Tibial artery (tissue), 4 donors: ENCODE measurements around the gene ALDH3A2.

ENCODE experiments used
- DNase-seq, 2 donors: peaks; one replicate each; pipeline ENCODE4 v3.0.0-alpha.2; 2019
- H3K27ac ChIP-seq, 2 donors: fragments of 200-600 bp; sonication (generic) in 1 of 2; 1 replicate in 1 of 2; 2 replicates in 1 of 2; pipeline ENCODE4 v1.5.1; 2018 to 2019; ENCODE audit warnings: mild to moderate bottlenecking in 1 of 2
- H3K27me3 ChIP-seq, 2 donors: fragments of 200-600 bp; sonication (generic) in 1 of 2; one replicate each; pipeline versions ENCODE4 v1.5.1 to v1.6.0; 2016 to 2019
- H3K36me3 ChIP-seq, 3 donors: fragments of 200-600 bp; sonication (generic) in 2 of 3; one replicate each; pipeline ENCODE4 v1.5.1; 2016 to 2019; ENCODE audit warnings: mild to moderate bottlenecking in 2 of 3
- H3K4me1 ChIP-seq, 4 donors: fragments of 200-600 bp; sonication (generic) in 2 of 4; 1 replicate in 3 of 4; 2 replicates in 1 of 4; pipeline ENCODE4 v1.5.1; 2016 to 2019
- H3K4me3 ChIP-seq, 2 donors: fragments of 200-600 bp; sonication (generic) in 1 of 2; 1 replicate in 1 of 2; 2 replicates in 1 of 2; pipeline ENCODE4 v1.5.1; 2018 to 2019; ENCODE audit warnings: mild to moderate bottlenecking in 2 of 2
- H3K9me3 ChIP-seq, 3 donors: fragments of 200-600 bp; sonication (generic) in 1 of 3; one replicate each; pipeline ENCODE4 v1.5.1; 2016 to 2019
- intact Hi-C: fragments of 100-400 bp; cut with DNase I; formaldehyde crosslinking; loops from one replicate; pipeline ENCODE4 v1.15.0; 2023; ENCODE audit warnings: low total_unique reads
- TF ChIP-seq, protein P1 (sequence below), 2 experiments: fragments of 200-600 bp in 1 of 2; fragments of 450-650 bp in 1 of 2; IDR thresholded peaks; one replicate each; pipeline ENCODE4 v1.5.1; 2017 to 2019; ENCODE audit warnings: antibody characterized with exemption in 2 of 2, mild to moderate bottlenecking in 1 of 2, moderate library complexity in 1 of 2

ALDH3A2 gene

DNA sequence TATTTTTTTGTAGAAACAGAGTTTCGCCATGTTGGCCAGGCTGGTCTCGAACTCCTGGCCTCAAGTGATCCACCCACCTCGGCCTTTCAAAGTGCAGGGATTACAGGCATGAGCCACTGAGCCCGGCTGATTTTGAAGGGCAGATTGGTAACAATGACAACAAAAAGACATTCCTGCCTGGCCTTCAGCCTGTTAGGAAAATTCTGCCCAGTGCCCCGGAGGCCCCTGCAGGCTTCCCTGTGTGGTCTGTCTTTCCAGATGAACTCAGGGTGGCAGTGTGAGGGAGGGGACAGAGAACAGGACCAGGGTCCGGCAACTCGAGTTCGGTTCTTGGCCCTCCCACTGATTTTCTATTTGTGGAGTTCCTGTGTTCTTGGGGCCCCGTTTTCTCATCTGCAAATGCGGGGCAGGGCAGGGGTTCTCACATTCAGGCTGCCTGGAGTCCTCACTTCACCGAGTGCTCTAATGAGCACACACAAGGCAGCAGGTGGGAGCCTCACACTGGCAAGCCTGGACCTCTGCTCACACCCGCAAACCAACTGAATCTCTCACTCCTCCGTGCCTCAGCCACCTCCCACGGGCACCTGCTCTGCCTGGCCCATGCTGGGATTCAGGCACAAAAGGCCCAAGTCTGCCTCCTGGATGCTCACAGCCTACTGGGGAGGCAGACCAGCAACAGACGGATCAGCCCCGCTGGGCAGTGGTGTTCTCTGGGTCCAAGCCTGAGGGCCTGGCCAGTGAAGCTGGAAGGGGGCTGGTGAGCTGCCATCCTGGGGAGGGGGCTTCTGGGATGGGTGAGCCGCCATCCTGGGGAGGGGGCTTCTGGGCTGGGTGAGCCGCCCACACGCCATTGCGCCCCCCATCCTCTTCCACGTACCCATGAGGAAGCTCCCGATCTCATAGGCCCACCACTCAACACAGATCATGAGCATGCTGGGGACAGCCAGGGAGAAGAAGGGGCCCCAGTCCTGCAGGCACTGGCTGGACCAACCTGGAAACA is 57.5 kb downstream of the ALDH3A2 start:
- no peaks in the 10 kb centered on the region for H3K27me3 ChIP-seq
- intact Hi-C loops, result no loop called here
- no peak overlapping the region for H3K27ac ChIP-seq
- H3K4me3 ChIP-seq, result no peak overlapping the region
- H3K36me3 ChIP-seq, result no peaks in the 10 kb centered on the region
- H3K4me1 ChIP-seq, result peaks cover 0 to 18% (median 10%) of the 10 kb centered on the region in 4 donors
- DNase-seq, result no peak
- TF ChIP-seq, protein P1, sequence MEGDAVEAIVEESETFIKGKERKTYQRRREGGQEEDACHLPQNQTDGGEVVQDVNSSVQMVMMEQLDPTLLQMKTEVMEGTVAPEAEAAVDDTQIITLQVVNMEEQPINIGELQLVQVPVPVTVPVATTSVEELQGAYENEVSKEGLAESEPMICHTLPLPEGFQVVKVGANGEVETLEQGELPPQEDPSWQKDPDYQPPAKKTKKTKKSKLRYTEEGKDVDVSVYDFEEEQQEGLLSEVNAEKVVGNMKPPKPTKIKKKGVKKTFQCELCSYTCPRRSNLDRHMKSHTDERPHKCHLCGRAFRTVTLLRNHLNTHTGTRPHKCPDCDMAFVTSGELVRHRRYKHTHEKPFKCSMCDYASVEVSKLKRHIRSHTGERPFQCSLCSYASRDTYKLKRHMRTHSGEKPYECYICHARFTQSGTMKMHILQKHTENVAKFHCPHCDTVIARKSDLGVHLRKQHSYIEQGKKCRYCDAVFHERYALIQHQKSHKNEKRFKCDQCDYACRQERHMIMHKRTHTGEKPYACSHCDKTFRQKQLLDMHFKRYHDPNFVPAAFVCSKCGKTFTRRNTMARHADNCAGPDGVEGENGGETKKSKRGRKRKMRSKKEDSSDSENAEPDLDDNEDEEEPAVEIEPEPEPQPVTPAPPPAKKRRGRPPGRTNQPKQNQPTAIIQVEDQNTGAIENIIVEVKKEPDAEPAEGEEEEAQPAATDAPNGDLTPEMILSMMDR (IDR thresholded peaks at IDR 0.05), result no peak
- H3K9me3 ChIP-seq, result no peaks in the 10 kb centered on the region

GRCh38 chr17:19706791-19707727 is 58.5 kb downstream of the ALDH3A2 start:
- no peak overlapping the region for H3K27ac ChIP-seq
- no peaks in the 10 kb centered on the region for H3K36me3 ChIP-seq
- no peaks in the 10 kb centered on the region for H3K27me3 ChIP-seq
- H3K9me3 ChIP-seq, result no peaks in the 10 kb centered on the region
- TF ChIP-seq, protein P1 (IDR thresholded peaks at IDR 0.05), result no peak
- intact Hi-C loops, result no loop called here
- DNase-seq, result no peak
- H3K4me3 ChIP-seq, result no peak overlapping the region
- H3K4me1 ChIP-seq, result peaks cover 0 to 18% (median 10%) of the 10 kb centered on the region in 4 donors

- intact Hi-C loops, result no loop called here
- H3K27ac ChIP-seq, result no peak overlapping the region
- H3K4me3 ChIP-seq, result no peak overlapping the region
- H3K4me1 ChIP-seq, result peaks cover 0 to 18% (median 10%) of the 10 kb centered on the region in 4 donors
- TF ChIP-seq, protein P1 (IDR thresholded peaks at IDR 0.05), result no peak
- no peaks in the 10 kb centered on the region for H3K27me3 ChIP-seq
- H3K9me3 ChIP-seq, result no peaks in the 10 kb centered on the region
- no peaks in the 10 kb centered on the region for H3K36me3 ChIP-seq
- DNase-seq, result no peak
Measured at GRCh38 chr17:19707728-19708221, 59.2 kb downstream of the ALDH3A2 start.

- Histone ChIP-seq H3K4me1 (peaks cover 0 to 14% (median 7%) of the 10 kb centered on the region in 4 donors), H3K27me3 (no peaks in the 10 kb centered on the region), H3K4me3 (no peak overlapping the region), H3K36me3 (no peaks in the 10 kb centered on the region), H3K9me3 (no peaks in the 10 kb centered on the region), H3K27ac (no peak overlapping the region)
- TF ChIP-seq, protein P1 (IDR thresholded peaks at IDR 0.05), result no peak
- peak in 1 of 2 donors; percentile 45 for DNase-seq
- intact Hi-C loops, result no loop called here
Measured at GRCh38 chr17:19708431-19709175, 60.1 kb downstream of the ALDH3A2 start.

- peaks cover 0 to 2% (median 0%) of the 10 kb centered on the region in 4 donors for H3K4me1 ChIP-seq
- peak in 1 of 2 donors; percentile 34 for DNase-seq
- no peak overlapping the region for H3K27ac ChIP-seq
- intact Hi-C loops, result no loop called here
- no peaks in the 10 kb centered on the region for H3K9me3 ChIP-seq
- no peaks in the 10 kb centered on the region for H3K36me3 ChIP-seq
- H3K4me3 ChIP-seq, result no peak overlapping the region
- no peaks in the 10 kb centered on the region for H3K27me3 ChIP-seq
- TF ChIP-seq, protein P1 (IDR thresholded peaks at IDR 0.05), result no peak
Measured at GRCh38 chr17:19709841-19710240, 61.3 kb downstream of the ALDH3A2 start.
